ENCODE data around the gene CABP1.

The CABP1 gene

DNA sequence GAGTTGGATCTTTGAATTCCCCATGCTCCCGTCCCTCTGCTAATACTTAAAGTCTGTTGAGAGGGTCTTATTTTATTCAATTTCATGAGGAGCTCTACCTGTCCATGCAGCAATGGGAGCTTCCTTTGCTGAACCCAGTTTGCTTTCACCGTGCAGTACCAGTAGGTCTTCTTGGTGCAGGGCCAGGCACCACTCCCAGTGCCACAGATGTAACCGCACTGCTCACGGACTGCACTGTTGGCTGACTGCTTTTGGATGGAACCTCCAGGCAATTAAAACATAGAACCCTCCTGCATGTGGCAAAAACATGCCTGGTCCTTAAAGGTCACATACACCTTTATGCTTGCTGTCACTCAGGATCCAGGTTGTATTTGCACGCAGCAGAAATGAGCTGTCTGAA lies 9.3 kb upstream of the CABP1 start:
- DNase-seq (ENCODE audit: low read depth): no peak

- peak; percentile 26 for DNase-seq (ENCODE audit: low read depth)
Observed at GRCh38 chr12:120640861-120641833, 721 bp downstream of the CABP1 start.

DNA sequence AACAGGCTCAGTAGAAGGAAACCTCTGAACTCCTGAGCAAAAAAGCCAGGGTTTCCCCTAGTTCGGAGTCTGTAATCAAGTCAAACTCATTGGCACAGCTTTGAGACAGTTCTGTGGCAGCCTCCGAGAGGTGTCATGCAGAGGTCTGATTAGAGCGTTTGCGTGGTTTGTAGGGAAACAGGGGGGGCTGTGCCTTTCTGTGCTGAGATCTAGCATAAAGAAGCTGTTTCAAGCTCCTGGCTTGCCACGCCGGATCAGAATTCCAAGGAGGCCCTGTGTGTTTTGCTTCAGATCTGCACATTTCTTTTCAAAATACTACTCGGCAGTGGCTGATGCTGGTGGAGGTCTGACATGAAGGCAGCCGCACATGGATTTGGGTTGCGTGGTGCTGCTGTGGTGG lies 1.7 kb downstream of the CABP1 start:
- DNase-seq (ENCODE audit: low read depth): no peak

DNA sequence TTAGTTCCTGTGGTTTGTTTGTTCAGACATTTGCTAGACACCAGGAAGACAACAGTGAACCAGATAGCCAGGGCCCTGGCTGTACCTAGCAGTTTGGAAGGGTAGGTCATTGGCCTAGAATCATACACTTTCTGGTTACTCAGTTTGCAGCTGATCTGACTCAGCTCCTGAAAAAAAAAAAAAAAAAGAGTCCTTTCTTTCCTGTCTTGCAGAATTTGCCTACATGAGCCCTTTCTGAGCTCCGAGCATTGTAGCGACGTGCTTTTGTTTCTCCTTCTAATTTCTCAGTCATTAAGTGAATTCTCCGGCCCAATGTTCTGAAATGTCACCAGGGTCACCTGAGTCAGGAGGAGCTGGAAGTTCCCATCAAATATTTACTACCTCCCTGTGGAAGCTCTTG lies 2.4 kb downstream of the CABP1 start:
- DNase-seq (ENCODE audit: low read depth): no peak

GRCh38 chr12:120643574-120643973 lies 3.1 kb downstream of the CABP1 start:
- no peak for DNase-seq (ENCODE audit: low read depth)

GRCh38 chr12:120646044-120646443 lies 5.6 kb downstream of the CABP1 start:
- DNase-seq (ENCODE audit: low read depth): no peak

- no peak for DNase-seq (ENCODE audit: low read depth)
Observed at GRCh38 chr12:120647375-120647755, 6.9 kb downstream of the CABP1 start.

- no peak for DNase-seq (ENCODE audit: low read depth)
Observed at GRCh38 chr12:120649442-120650232, 9.2 kb downstream of the CABP1 start.

GRCh38 chr12:120650233-120650690 lies 9.8 kb downstream of the CABP1 start:
- no peak for DNase-seq (ENCODE audit: low read depth)

DNA sequence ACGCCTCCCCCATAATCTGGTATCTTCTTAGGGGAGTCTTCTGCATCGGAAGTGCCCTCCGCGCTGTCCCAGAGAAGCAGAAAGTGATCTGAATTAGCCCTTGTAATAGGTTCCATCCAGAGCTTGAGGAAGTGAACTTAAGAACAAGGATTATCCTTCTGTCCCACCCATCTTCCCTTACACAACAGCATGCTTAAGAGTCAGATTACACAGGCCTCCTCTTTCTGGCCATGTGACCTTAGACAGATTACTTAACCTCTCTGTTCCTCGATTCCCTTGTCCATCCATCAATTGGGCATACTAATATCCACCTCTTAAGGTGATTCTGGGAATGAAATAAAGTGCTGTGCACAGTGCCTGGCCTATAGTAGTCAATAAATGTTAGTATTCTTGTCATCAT lies 11.4 kb downstream of the CABP1 start:
- no peak for DNase-seq (ENCODE audit: low read depth)

GRCh38 chr12:120652656-120653435 lies 12.4 kb downstream of the CABP1 start:
- no peak for DNase-seq (ENCODE audit: low read depth)

- no peak for DNase-seq (ENCODE audit: low read depth)
Observed at GRCh38 chr12:120653611-120654010, 13.2 kb downstream of the CABP1 start.

DNA sequence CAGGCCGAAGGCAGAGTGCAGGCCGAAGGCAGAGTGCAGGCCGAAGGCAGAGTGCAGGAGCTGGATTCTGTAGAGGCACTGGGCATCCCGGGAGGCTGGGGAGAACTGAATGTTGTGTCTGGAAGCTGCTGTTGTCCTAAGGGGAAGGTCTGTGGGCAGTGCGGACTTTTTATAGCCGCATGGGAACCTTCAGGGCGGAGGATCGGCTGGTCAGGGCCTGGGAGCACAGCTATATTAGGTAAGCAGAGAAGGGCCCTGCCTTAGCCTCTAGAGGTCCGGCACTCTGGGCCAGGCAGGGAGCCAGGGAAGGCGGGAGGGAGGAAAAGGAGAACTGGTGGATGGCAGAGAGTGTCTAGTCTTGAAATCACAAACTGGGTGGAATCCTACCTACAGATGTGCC lies 14.2 kb downstream of the CABP1 start:
- no peak for DNase-seq (ENCODE audit: low read depth)

DNA sequence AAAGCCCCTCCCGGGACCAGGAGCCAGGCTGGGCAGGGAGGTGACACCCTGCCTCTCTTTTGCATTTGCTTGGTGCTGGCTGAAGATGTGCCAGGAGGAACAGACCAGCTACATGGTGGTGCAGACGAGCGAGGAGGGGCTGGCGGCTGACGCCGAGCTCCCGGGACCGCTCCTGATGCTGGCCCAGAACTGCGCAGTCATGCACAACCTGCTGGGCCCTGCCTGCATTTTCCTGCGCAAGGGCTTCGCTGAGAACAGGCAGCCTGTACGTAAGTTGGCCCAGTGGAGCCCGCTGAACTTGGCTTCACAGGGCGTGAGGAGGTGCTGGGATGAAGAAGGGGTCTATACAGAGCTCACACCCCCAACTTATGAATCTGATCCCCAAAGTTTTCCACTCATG lies 15.6 kb downstream of the CABP1 start:
- DNase-seq (ENCODE audit: low read depth): no peak

- no peak for DNase-seq (ENCODE audit: low read depth)
Observed at GRCh38 chr12:120658286-120659150, 18.1 kb downstream of the CABP1 start.

GRCh38 chr12:120659151-120659525 lies 18.7 kb downstream of the CABP1 start:
- no peak for DNase-seq (ENCODE audit: low read depth)

DNA sequence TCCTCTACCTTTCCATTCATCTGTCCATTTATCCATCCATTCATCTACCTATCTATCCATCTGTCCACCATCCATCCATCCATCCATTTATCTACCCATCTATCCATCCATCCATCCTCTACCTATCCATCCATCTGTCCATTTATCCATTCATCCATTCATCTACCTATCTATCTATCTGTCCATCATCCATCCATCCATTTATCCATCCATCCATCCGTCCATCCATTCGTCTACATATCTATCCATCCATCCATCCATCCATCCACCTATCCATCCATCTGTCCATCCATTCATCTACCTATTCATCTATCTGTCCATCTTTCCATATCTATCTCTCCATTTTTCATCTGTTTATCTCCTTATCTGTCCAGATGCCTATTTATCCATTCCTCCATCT lies 21.0 kb downstream of the CABP1 start:
- DNase-seq (ENCODE audit: low read depth): no peak

DNA sequence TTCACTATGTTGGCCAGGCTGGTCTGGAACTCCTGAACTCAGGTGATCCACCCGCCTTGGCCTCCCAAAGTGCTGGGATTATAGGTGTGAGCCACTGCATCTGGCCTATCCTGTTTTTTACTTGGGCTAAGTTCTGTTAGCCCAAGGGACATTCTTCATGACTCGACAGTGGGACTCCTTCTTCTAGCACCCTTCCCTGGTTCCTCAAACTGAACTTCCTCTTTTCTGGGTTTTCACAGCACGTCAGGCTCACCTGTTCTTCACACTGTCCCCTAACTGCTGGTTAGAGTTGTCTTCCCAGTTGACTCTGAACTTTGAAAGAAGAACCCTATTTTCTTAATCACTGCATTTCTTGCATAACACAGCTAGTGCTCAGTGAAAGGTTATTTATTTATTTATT lies 22.5 kb downstream of the CABP1 start:
- DNase-seq (ENCODE audit: low read depth): no peak

- no peak for DNase-seq (ENCODE audit: low read depth)
Observed at GRCh38 chr12:120663741-120664140, 23.3 kb downstream of the CABP1 start.

GRCh38 chr12:120666571-120667390 lies 26.4 kb downstream of the CABP1 start:
- no peak for DNase-seq (ENCODE audit: low read depth)
